BLaER1 treated with 17β-estradiol and CSF1 and Interleukin-3, amounts not matched to agents 10 nM and 100 nM (cell line): ENCODE data around the gene CMC4.

Source experiments
- H3K27ac ChIP-seq, 11 experiments: shearing (Covaris generic); formaldehyde crosslinking; 2 replicates each; pipeline ENCODE4 v1.8.1; 2022
- H3K27me3 ChIP-seq, 11 experiments: shearing (Covaris generic); formaldehyde crosslinking; 2 replicates each; pipeline ENCODE4 v1.8.1; 2022
- H3K36me3 ChIP-seq, 11 experiments: shearing (Covaris generic); formaldehyde crosslinking; 2 replicates each; pipeline ENCODE4 v1.8.1; 2022
- H3K4me1 ChIP-seq, 10 experiments: shearing (Covaris generic); formaldehyde crosslinking; 2 replicates each; pipeline ENCODE4 v1.8.1; 2022
- H3K4me2 ChIP-seq, 11 experiments: shearing (Covaris generic); formaldehyde crosslinking; 2 replicates each; pipeline ENCODE4 v1.8.1; 2022
- H3K4me3 ChIP-seq, 10 experiments: shearing (Covaris generic); formaldehyde crosslinking; 2 replicates each; pipeline ENCODE4 v1.8.1; 2022
- H3K9ac ChIP-seq, 11 experiments: shearing (Covaris generic); formaldehyde crosslinking; 2 replicates each; pipeline ENCODE4 v1.8.1; 2022
- H3K9me3 ChIP-seq, 11 experiments: shearing (Covaris generic); formaldehyde crosslinking; replicated peaks in 1 of 11; 2 replicates each; pipeline ENCODE4 v1.8.1; 2022
- H4K20me1 ChIP-seq, 11 experiments: shearing (Covaris generic); formaldehyde crosslinking; 2 replicates each; pipeline ENCODE4 v1.8.1; 2022
- Cebpa-rat ChIP-seq, 11 experiments: shearing (Covaris generic); IDR thresholded peaks; 2 replicates each; pipeline ENCODE4 v1.8.1; 2022

The CMC4 gene

DNA sequence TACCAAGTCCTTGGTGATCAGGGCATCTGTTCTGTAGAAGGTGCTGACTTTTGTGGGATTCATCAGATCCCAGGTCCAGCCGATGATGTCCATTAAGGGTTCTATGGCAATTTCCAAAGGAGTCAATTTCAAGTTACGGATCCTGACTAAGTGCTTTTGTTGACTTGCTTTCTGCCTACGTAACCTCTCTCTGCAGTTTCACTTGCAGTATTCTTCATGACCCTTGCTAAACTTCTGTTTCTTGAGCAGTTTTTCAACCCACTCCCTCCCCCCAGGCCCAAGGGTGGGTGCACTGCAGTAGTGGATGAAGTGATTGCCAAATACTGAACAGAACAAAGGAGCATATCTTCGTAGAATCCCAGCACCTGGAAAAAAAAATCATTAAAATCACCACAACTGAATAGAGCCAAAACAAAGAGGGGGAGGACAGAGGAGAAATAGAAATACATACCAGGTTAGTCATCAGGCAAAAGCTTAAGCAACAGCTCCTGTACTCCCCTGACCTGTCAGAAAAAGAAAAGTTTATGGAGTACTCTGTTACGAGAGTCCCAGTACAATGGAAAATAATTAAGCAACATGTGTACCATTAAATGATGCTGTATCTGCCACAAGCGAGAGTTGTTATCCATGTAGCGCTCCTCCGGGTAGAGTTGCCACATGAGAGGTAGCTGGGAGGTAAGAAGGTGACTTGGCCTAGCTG lies 5.8 kb downstream of the CMC4 start:
- no peak overlapping the region for H3K4me3 ChIP-seq
- H3K9ac ChIP-seq: no peak overlapping the region
- H3K4me1 ChIP-seq: peaks cover 6 to 20% (median 10%) of the 10 kb centered on the region in 10 experiments; a peak in 10 of 20 replicates
- peaks cover 66 to 100% (median 99%) of the 10 kb centered on the region in 11 experiments for H3K27me3 ChIP-seq
- peaks cover 0 to 16% (median 8%) of the 10 kb centered on the region in 11 experiments; a peak in 10 of 22 replicates for H3K36me3 ChIP-seq
- H3K9me3 ChIP-seq: no peaks in the 10 kb centered on the region
- no peak overlapping the region for H3K4me2 ChIP-seq
- no peak overlapping the region for H3K27ac ChIP-seq
- no peak for TF ChIP-seq Cebpa-rat (IDR thresholded peaks at IDR 0.05)
- H4K20me1 ChIP-seq: peaks cover 0 to 27% (median 6%) of the 10 kb centered on the region in 11 experiments; a peak in 10 of 22 replicates

DNA sequence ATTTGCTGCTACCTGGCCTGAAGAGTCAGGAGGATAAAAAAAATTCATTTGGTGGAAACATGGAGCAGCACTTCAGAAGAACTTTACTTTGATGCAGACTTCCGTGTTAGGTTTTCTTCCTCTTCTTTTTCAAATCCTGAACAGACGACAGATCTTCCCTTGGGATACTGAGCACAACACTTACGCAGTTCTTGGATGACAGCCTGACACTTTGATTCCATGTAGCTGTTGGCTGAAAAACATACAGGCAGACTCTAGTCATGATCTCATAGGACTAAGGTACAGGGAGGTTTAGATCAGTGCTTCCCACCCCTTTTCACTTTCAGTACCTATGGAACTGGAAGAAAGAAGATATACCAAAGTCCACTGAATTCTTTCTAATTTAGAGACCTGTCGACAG lies 9.2 kb downstream of the CMC4 start:
- peaks cover 0 to 26% (median 3%) of the 10 kb centered on the region in 11 experiments; a peak in 10 of 22 replicates for H4K20me1 ChIP-seq
- H3K36me3 ChIP-seq: peaks cover 0 to 24% (median 10%) of the 10 kb centered on the region in 11 experiments; a peak in 11 of 22 replicates
- peaks cover 81 to 100% (median 99%) of the 10 kb centered on the region in 11 experiments for H3K27me3 ChIP-seq
- TF ChIP-seq Cebpa-rat (IDR thresholded peaks at IDR 0.05): no peak
- H3K4me2 ChIP-seq: no peak overlapping the region
- H3K4me3 ChIP-seq: no peak overlapping the region
- no peak overlapping the region for H3K9ac ChIP-seq
- peaks cover 0 to 3% (median 0%) of the 10 kb centered on the region in 11 experiments; a peak in 1 of 22 replicates for H3K9me3 ChIP-seq
- no peaks in the 10 kb centered on the region for H3K4me1 ChIP-seq
- no peak overlapping the region for H3K27ac ChIP-seq

DNA sequence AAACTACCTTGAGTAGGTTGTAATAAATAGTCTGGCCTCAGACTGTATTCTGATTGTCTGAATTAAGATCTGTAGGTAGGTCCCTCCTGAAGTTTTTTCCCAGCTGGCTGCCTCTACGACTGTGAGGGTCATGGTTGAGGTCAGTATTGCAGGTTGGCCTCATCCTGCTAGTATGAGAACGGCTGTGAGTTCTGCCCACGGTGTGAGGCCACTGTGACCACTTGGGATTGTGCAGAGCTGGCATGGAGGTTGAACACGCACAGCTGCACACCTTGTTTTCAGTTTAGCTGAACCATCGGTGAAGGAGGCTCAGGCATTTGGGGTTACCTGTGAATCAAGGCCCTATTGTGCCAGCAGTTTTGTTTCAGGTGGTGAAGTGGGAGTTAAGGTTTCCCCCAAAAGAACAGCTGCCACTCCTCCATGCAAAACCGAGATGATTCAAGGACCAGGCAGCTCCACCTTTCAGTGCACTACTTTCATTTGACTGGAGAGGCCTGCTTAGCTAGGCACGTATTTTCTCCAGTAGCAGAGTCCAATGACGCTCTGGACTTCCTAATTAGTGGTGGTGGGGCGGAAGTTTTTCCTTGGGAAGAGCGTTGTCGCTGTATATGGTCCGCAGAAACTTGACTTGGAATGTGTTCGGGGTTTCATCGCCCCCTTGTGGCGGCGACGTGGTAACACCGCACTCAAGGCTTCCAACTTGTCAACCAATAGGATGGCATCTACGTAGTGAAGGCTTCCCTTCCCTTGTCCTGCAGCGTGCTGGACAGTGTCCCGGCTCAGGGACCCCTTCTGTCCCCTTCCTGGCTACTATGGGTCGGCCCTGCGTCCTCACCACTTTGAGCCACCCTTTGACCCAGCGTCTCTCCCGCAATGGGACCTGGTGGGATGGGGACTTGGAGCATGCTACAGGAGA lies 13.8 kb downstream of the CMC4 start:
- H3K4me1 ChIP-seq: no peaks in the 10 kb centered on the region
- peaks cover 0 to 15% (median 0%) of the 10 kb centered on the region in 11 experiments; a peak in 5 of 22 replicates for H4K20me1 ChIP-seq
- H3K36me3 ChIP-seq: peaks cover 0 to 49% (median 20%) of the 10 kb centered on the region in 11 experiments; a peak in 17 of 22 replicates
- H3K4me3 ChIP-seq: no peak overlapping the region
- H3K27ac ChIP-seq: no peak overlapping the region
- peaks cover 0 to 3% (median 0%) of the 10 kb centered on the region in 11 experiments; a peak in 2 of 22 replicates for H3K9me3 ChIP-seq
- H3K4me2 ChIP-seq: no peak overlapping the region
- no peak for TF ChIP-seq Cebpa-rat (IDR thresholded peaks at IDR 0.05)
- H3K9ac ChIP-seq: no peak overlapping the region
- H3K27me3 ChIP-seq: peaks cover 62 to 100% (median 95%) of the 10 kb centered on the region in 11 experiments

DNA sequence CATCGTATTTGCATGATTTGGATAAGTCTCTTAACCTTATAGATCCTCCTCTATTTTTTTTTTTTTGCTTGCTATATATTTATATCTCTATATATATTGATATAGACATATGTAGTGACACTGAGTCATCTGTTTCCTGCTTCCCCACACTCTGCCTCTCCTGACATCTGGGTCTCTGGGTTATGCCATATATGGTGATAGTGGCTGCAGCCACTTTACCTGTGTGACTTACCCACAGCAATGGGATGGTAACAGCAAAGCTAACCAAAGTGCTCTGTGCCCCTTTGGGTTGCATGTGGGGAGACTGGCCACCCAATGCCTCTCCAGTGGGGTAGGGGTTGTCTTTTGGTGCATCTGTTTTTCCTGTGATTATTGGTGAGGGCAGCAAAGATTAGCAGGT lies 14.5 kb downstream of the CMC4 start:
- peaks cover 62 to 100% (median 95%) of the 10 kb centered on the region in 11 experiments for H3K27me3 ChIP-seq
- H3K9me3 ChIP-seq: peaks cover 0 to 3% (median 0%) of the 10 kb centered on the region in 11 experiments; a peak in 2 of 22 replicates
- H3K9ac ChIP-seq: no peak overlapping the region
- peaks cover 0 to 15% (median 0%) of the 10 kb centered on the region in 11 experiments; a peak in 5 of 22 replicates for H4K20me1 ChIP-seq
- peaks cover 0 to 53% (median 23%) of the 10 kb centered on the region in 11 experiments; a peak in 18 of 22 replicates for H3K36me3 ChIP-seq
- no peak overlapping the region for H3K4me2 ChIP-seq
- no peak overlapping the region for H3K4me3 ChIP-seq
- H3K27ac ChIP-seq: no peak overlapping the region
- no peaks in the 10 kb centered on the region for H3K4me1 ChIP-seq
- TF ChIP-seq Cebpa-rat (IDR thresholded peaks at IDR 0.05): no peak

DNA sequence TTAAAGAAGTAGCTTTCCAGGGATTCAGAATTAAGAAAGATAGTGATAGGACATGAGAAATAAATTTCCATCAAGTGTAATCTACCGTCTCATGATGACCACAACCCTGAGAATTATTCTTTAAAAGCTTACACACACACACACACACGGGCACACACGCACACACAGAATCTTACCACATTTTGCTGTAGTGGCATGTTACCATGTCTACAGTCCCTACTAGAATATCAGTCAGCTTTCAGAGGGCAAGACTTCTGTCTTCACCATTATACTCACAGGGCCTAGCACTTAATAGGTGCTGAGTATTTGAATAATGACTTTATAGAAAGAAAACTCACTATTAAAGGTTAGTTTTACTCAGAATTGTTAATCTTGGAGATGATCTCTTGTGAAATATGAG lies 15.4 kb downstream of the CMC4 start:
- TF ChIP-seq Cebpa-rat (IDR thresholded peaks at IDR 0.05): no peak
- no peak overlapping the region for H3K4me2 ChIP-seq
- 0 out of 20 replicates have a peak, but pooled peaks cover 0 to 6% (median 0%) of the 10 kb centered on the region in 10 experiments for H3K4me1 ChIP-seq
- no peak overlapping the region for H3K27ac ChIP-seq
- H3K4me3 ChIP-seq: no peak overlapping the region
- H4K20me1 ChIP-seq: peaks cover 0 to 15% (median 0%) of the 10 kb centered on the region in 11 experiments; a peak in 5 of 22 replicates
- H3K9ac ChIP-seq: no peak overlapping the region
- H3K36me3 ChIP-seq: peaks cover 0 to 44% (median 22%) of the 10 kb centered on the region in 11 experiments; a peak in 18 of 22 replicates
- peaks cover 0 to 3% (median 0%) of the 10 kb centered on the region in 11 experiments; a peak in 2 of 22 replicates for H3K9me3 ChIP-seq
- H3K27me3 ChIP-seq: peaks cover 69 to 100% (median 95%) of the 10 kb centered on the region in 11 experiments

DNA sequence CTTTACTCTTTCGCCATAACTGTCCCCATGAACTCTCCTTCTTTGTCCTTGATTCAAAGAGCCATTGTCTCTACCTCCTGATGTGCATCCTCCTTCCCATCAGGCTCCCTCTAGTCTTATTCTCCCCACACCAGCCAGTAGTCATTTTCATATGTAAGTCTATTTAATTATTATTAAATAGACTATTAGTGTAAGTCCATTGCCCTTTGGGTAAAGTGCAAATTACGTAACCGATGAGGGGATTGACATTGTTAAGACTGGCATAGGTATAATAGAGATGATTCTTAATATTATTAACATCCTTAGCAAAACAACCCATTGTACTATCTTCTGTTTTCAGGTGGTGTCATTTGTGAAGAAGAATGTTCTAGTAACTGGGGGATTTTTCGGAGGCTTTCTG lies 16.7 kb downstream of the CMC4 start:
- Histone ChIP-seq H3K27ac (no peak overlapping the region), H3K4me3 (no peak overlapping the region), H3K9ac (no peak overlapping the region), H3K36me3 (peaks cover 0 to 32% (median 15%) of the 10 kb centered on the region in 11 experiments; a peak in 15 of 22 replicates), H3K9me3 (peaks cover 0 to 3% (median 0%) of the 10 kb centered on the region in 11 experiments; a peak in 2 of 22 replicates), H3K4me1 (0 out of 20 replicates have a peak, but pooled peaks cover 0 to 6% (median 0%) of the 10 kb centered on the region in 10 experiments), H4K20me1 (peaks cover 0 to 15% (median 0%) of the 10 kb centered on the region in 11 experiments; a peak in 4 of 22 replicates), H3K27me3 (peaks cover 67 to 100% (median 95%) of the 10 kb centered on the region in 11 experiments), H3K4me2 (no peak overlapping the region)
- TF ChIP-seq Cebpa-rat (IDR thresholded peaks at IDR 0.05): no peak

DNA sequence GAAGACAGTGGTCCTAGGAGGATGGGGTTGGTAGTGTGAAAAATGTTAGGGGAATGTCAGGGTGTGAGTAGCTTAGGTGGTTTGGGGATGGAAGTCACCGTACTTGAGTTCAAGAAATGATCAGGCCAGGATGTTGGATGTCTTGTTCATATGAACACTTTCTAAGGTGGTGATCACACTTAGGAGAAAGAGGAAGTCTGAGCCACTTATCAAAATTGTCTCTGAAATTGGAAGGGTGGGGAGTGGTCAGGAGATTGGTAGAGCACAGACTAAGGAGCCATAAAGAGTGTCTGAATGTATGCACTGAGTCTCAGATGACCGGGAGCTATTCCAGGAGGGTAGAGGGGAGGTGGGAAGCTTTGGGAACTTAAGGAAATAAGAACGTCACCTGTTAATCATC lies 17.3 kb downstream of the CMC4 start:
- no peak for TF ChIP-seq Cebpa-rat (IDR thresholded peaks at IDR 0.05)
- no peak overlapping the region for H3K27ac ChIP-seq

DNA sequence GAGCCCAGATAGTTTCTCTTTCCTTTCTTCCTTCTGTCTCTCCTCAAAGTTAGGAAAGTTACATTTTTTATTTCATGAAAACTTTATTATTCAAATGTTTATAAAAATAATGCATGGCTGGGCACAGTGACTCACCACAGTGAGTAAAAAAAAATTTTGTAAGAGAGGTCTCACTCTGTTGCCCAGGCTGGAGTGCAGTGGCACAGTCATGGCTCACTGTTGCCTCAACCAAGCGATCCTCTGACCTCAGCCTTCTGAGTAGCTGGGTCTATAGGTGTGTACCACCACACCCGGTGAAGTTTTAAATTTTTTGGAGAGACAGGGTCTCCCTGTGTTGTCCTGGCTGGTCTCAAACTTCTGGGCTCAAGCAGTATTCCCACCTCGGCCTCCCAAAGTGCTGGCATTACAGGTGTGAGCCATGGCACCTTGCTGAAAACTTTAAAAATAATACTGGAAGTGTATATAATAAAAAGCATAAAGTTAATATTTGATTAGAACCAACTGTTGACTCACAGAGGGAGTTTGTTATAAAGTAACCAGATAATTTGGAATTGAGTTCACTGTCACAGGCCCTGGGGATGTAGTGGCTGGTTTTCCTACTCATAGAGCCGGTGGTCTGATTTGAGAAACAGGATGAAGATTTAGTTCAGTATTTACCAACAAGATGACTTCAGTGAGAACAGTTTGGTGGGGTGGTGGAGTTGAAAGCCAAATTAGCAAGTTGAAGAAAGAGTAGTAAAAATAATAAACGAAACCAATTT lies 18.0 kb downstream of the CMC4 start:
- no peak for TF ChIP-seq Cebpa-rat (IDR thresholded peaks at IDR 0.05)
- 0 out of 20 replicates have a peak, but pooled peaks cover 0 to 6% (median 0%) of the 10 kb centered on the region in 10 experiments for H3K4me1 ChIP-seq
- no peak overlapping the region for H3K4me3 ChIP-seq
- H3K9me3 ChIP-seq: peaks cover 0 to 3% (median 0%) of the 10 kb centered on the region in 11 experiments; a peak in 2 of 22 replicates
- peaks cover 0 to 16% (median 0%) of the 10 kb centered on the region in 11 experiments; a peak in 5 of 22 replicates for H4K20me1 ChIP-seq
- peaks cover 60 to 100% (median 95%) of the 10 kb centered on the region in 11 experiments for H3K27me3 ChIP-seq
- H3K4me2 ChIP-seq: no peak overlapping the region
- no peak overlapping the region for H3K27ac ChIP-seq
- peaks cover 0 to 37% (median 15%) of the 10 kb centered on the region in 11 experiments; a peak in 15 of 22 replicates for H3K36me3 ChIP-seq
- no peak overlapping the region for H3K9ac ChIP-seq

More for the DNA sequence above, 17.3 kb downstream of the CMC4 start:
- Histone ChIP-seq H3K9me3 (peaks cover 0 to 3% (median 0%) of the 10 kb centered on the region in 11 experiments; a peak in 2 of 22 replicates), H3K4me1 (0 out of 20 replicates have a peak, but pooled peaks cover 0 to 6% (median 0%) of the 10 kb centered on the region in 10 experiments), H3K4me3 (no peak overlapping the region), H3K27me3 (peaks cover 61 to 100% (median 95%) of the 10 kb centered on the region in 11 experiments), H3K36me3 (peaks cover 0 to 32% (median 15%) of the 10 kb centered on the region in 11 experiments; a peak in 15 of 22 replicates), H3K9ac (no peak overlapping the region), H3K4me2 (no peak overlapping the region), H4K20me1 (peaks cover 0 to 15% (median 0%) of the 10 kb centered on the region in 11 experiments; a peak in 4 of 22 replicates)
